HG02884 (cell line): ENCODE data around the gene TRIM71.
A peak's percentile ranks its signal among the peaks of the same experiment; 100 is the strongest.
"Not testable (repeated sequence)": the region's sequence is repeated elsewhere in the genome, so short reads cannot be mapped to it uniquely, and the experiment has no call there.

Experiments used
- ATAC-seq: cut with Tn5 transposase; IDR thresholded peaks from one replicate; pipeline ENCODE4 v1.9.1; 2021; ENCODE audit warnings: mild to moderate bottlenecking, moderate library complexity; ENCODE audit not compliant: unreplicated experiment

TRIM71 gene

DNA sequence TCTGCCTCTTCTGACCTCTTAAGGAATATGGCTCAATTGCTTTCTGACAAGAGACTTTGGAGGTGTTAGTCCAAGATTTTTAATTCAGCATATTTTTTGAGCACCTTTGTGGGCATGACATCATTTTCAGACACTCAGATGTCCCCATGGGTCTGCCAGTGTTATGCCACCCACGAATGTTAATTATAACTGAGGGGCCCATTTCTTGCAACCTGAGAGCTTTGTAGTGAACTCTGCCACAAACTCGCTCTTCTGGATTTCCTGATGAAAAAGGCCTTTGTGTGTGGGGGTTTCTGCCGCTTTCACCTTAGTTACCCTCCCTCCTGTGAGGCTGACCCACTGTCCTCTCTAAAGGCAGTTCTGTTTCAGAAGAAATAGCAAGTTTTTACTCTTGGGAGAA, 69.1 kb downstream of the TRIM71 start:
- ATAC-seq = no peak

DNA sequence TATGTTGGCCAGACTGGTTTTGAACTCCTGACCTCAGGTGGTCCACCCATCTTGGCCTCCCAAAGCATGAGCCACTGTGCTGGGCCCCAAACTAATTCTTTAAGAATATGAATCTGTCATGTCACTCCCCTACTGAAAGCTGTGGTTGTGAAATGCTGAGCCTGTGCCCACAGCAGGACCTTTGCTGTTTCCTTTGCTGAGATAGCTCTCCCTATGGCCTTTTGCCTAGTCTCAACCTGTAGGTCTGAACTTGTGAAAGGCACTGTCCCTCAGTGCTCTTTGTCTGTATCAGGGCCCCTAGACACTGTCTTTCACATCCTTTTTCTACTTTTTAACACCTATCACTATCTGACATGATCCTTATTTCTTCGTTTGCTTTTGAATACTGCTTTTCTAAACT, 70.9 kb downstream of the TRIM71 start:
- ATAC-seq = peak; percentile 77

DNA sequence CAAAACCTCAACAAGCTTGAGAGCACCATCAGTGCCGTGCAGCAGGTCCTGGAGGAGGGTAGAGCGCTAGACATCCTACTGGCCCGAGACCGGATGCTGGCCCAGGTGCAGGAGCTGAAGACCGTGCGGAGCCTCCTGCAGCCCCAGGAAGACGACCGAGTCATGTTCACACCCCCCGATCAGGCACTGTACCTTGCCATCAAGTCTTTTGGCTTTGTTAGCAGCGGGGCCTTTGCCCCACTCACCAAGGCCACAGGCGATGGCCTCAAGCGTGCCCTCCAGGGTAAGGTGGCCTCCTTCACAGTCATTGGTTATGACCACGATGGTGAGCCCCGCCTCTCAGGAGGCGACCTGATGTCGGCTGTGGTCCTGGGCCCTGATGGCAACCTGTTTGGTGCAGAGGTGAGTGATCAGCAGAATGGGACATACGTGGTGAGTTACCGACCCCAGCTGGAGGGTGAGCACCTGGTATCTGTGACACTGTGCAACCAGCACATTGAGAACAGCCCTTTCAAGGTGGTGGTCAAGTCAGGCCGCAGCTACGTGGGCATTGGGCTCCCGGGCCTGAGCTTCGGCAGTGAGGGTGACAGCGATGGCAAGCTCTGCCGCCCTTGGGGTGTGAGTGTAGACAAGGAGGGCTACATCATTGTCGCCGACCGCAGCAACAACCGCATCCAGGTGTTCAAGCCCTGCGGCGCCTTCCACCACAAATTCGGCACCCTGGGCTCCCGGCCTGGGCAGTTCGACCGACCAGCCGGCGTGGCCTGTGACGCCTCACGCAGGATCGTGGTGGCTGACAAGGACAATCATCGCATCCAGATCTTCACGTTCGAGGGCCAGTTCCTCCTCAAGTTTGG, 72.9 kb downstream of the TRIM71 start:
- ATAC-seq = no peak

DNA sequence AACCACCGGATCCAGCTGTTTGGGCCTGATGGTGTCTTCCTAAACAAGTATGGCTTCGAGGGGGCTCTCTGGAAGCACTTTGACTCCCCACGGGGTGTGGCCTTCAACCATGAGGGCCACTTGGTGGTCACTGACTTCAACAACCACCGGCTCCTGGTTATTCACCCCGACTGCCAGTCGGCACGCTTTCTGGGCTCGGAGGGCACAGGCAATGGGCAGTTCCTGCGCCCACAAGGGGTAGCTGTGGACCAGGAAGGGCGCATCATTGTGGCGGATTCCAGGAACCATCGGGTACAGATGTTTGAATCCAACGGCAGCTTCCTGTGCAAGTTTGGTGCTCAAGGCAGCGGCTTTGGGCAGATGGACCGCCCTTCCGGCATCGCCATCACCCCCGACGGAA, 73.6 kb downstream of the TRIM71 start:
- no peak for ATAC-seq

DNA sequence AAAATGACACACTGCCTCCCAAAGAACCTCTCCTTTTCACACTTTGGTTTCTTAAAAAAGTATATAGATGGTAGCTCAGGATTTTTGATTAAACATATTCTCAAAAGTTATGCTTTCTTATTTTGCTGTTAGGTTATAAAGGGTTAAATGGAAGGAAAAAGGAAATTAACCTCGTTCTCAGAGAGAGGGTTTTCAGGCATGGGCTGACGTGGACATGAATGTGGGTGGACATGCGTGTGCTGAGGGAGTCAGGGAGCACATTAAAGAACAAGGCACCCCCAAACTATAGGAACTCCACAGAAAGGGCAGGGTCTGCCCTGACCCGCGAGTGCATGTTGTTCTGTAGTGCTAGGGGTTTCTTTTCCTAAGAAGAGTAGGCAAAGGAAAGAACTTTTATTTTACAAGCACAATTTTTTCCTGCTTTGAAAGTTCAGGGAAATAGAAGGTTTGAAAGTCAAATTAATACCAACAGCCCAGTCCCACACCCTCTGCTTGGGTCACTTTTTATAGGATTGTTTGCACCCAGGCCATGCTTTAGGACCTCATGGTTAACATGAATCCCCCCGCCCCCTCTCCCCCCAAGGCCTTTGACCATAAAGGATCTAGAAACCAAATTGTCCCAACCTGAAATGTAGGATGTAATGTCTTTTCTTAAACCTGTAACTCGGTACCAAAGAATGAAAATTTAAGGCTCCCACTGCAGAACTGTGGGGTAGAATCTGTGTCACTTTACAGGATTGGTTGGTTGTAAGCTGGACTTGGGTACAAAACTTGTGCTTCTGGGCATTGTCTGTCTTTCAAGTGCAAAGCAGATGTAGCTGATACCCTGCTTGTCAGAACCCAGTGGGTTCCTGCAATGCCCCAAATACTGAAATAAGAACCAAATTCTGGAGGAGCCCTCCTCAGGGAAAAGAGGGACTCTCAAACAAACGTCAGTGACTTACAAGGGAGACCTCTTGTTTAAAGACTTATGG, 75.1 kb downstream of the TRIM71 start:
- ATAC-seq = no peak

DNA sequence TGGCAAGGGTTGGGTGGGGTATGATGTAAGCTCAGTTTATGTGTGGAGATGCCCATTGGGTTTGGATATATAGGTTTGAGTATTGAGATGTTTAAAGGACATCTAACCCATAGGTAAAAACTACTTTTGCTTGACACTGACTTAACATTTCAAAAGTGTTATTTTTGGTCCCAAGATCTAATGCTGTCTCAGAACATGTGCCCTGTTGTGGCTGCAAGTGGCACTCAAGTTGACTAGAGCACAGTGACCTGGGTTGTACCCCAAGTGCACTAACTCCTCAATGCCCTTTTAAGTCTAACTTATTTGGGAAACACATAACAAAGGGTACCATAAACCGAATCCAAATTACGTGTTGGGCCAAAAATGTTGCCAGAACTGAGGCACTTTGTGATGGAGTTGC, 77.2 kb downstream of the TRIM71 start:
- ATAC-seq = no peak

DNA sequence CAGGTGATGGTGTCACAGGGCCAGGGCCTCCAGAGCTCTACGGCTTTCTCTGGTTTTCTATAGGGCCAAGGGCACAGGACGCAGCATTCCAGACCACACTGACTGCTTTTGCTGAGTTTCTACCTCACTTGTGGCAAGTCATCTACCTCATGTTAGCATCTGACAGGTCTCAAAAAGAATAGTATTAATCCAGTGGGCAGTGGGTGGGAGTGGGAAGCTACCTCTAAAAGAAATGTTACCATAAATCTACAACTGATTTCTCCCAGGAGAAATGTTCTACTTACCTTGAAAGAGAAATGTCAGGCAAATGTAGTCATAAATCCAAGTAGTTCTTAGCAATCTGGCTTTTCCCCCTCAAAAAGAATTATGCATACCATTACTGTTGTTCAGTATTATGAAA, 77.9 kb downstream of the TRIM71 start:
- no peak for ATAC-seq

DNA sequence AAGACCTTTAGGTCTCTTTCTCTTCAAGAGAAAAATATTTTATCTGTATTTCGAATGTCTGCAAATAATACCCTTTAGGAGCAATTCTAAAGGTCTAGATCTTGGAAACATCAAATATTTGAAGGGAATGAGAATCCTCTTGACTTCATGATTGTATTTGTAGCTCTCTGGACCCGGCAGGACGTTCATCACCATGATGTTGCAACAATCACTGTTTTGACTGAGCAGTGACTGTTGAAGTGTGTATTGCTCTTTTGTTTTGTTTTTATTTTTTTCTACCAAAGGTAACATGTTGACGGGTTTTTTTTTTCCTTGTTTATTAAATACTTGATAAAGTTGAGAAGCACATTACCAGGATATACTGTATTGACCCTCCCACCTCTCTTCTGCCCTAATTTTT, 78.3 kb downstream of the TRIM71 start:
- no peak for ATAC-seq

DNA sequence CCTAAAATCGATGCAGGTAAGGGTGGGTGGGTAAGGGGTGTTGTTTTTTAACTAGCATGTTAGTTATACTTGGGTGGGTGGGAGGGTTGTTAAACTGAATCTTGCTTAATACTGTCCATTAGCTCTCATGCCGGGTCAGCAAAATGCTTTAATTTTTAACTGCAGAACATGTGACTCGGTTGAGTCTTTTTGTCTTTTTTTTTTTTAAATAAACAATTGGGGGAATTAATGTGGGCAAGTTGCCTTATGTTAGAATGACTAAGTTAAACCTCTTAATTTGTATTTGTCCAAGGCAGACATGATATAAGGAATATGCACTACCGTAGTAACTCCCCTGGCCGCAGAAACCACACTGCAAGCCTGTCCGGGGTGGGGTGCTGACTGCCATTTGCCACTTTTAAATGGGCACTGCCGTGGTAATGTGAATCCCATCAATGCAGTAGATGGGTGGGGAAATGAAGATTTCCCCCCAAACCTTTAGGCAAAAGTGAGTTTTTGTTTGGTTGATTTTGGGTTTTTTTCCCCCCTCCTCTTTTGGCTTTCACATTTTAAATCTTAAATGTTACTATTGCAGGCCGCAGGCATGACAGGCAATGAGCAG, 79.3 kb downstream of the TRIM71 start:
- ATAC-seq = no peak

DNA sequence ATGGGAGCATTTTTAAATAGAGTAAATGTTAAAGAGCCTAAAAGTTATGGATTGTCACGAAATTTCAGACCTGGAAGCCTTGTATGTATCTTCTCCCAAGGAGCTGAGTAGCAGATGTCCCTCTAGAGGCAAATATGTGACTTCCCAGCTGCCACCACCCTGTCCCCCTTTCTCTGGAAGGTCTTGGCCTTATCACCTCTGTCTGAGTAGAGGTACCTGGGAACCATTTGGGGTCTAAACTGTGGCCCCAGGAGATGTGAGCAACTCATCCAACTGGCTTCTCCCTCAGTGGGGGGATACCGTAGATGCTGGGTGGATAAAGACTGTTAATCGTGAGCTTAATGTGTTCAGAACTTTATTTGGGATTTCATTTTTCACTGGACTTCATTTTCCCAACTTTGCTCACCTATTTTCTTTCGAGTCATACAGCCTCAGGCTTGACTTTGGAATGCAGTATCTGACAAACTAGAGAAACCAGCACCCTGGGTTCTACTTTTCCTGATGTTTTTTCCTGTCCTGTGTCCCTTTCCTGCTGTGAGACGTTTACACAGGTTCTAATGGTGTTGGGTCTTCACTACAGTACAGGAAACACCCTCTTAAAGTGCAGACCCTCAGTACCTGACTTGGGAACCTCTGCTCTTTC, 80.3 kb downstream of the TRIM71 start:
- no peak for ATAC-seq

DNA sequence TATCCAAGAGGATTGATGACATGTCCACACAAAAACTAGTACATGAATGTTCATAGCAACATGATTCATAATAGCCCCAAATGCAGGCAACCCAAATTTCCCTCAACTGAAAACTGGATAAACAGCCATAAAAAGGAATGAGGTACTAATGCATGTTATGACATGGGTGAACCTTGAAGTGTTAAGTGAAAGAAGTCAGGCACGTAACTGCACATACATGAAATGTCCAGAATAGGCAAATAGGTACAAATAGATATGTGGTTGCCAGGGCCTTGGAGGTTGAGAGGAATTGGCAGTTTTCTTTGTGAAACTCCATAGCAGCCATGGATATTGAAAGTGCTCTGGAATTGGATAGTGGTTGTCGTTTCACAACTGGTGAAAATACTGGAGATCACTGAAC, 81.5 kb downstream of the TRIM71 start:
- ATAC-seq = no peak

DNA sequence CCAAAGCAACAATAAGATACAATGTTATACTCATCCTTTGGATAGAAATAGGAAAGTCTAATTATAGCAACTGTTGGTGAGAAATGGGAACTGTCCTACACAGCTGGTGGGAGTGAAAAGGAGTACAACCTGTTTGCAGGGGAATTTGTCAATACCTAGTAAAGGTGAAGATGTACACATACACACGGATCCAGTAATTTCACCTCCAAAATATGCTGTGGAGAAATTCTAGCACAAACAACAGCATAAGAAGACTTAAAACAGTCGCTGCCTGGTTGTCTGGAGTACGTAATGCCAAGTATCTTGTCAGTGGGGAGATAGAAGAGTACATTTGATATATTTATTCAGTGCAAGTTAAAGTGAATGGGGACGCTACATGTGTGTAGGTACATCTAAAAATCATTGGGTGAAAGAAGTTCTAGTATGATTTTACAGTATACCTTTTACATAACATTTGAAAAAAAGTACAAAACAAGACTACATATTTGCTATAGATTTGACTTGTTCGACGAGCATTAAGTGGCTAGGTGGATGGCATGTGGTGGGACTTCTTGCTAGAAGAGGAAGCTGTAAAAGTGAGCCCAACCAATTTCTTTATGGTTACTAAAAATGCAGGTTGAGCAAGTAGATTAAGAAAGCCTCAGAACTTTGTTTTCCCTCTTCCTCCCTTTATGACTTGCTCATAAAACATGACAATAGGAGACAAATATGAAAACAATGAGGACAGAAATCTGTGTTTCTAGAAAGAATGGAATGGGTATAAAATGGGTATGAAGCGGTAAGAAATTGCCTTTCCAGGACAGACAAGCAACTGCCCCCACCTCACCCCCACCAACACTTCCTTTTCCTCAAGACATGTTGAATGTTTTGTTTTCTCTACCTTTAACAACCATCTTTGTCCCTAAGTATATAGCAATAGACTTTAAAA, 83.5 kb downstream of the TRIM71 start:
- no peak for ATAC-seq

DNA sequence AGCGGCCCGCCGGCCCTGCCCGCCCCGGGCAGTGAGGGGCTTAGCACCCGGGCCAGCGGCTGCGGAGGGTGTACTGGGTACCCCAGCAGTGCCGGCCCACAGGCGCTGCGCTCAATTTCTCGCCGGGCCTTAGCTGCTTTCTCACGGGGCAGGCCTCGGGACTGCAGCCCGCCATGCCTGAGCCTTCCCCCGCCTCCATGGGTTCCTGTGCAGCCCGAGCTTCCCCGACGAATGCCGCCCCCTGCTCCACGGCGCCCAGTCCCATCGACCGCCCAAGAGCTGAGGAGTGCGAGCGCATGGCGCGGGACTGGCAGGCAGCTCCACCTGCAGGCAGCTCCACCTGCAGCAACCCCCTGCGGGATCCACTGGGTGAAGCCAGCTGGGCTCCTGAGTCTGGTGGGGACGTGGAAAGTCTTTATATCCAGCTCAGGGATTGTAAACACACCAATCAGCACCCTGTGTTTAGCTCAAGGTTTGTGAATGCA, 85.1 kb downstream of the TRIM71 start:
- ATAC-seq = not testable (repeated sequence)

DNA sequence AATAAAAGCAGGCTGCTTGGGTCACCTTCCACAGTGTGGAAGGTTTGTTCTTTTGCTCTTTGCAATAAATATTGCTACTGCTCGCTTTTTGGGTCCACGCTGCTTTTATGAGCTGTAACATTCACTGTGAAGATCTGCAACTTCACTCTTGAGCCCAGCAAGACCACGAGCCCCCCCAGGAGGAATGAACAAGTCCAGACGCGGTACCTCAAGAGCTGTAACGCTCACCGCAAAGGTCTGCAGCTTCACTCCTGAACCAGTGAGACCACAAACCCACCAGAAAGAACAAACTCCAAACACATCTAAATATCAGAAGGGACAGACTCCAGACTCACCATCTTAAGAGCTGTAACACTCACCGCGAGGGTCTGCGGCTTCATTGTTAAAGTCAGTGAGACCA, 86.2 kb downstream of the TRIM71 start:
- ATAC-seq = no peak

DNA sequence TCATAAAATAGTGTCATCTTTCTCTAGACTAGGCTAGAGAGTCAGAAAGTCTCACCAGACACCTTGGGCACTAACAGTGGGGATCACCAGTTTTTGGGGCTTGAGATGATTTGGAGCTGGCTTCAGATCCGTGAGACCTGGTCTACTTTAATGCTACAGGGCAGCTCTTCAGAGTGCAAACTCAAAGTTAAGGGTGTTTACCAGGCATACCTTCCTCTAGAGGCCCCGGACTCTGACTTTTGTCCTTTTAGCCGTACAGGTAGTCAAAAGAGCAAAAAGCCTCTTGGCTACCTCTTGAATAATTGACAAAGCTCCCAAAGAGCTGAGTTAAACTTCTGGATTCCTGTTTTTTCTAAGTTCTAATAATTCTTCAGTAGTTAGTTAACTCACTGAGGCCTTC, 92.2 kb downstream of the TRIM71 start:
- ATAC-seq = no peak

DNA sequence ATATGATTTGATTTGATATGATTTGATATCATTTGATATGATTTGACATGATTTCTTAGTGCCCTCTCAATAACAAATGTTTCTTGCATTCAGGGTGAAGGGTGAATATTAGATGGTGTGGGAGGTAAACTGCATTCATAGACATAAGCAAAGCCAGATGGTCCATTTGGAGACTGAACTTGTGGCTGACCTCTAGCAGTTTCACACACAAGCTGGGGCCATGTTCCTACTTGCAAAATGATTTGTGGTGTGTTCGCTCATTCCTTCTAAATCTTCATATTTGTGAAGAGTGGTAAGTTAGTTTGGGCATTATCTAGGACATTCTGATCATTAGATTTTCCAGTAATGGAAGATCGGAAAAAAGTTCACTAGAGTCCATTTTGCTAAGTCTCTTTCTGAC, 93.2 kb downstream of the TRIM71 start:
- no peak for ATAC-seq

DNA sequence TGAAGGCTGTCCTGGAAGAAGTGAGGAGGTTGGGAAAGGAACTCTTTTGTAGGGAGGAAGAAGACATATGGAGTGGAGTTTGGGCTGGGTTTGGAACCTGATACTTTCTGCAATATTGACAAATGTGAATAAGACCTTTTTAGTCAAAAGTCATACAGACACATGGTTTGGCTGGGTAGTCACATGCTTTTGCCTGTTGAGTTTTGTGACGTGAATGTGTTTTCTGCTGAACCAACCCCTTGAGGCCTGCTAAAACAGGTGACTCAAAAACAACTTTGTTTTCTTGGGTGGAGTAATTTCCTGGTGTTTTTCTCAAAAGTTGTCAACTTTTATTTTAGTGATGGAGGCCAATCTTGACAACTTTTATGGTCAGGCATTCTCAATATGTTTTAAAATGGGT, 94.2 kb downstream of the TRIM71 start:
- no peak for ATAC-seq

DNA sequence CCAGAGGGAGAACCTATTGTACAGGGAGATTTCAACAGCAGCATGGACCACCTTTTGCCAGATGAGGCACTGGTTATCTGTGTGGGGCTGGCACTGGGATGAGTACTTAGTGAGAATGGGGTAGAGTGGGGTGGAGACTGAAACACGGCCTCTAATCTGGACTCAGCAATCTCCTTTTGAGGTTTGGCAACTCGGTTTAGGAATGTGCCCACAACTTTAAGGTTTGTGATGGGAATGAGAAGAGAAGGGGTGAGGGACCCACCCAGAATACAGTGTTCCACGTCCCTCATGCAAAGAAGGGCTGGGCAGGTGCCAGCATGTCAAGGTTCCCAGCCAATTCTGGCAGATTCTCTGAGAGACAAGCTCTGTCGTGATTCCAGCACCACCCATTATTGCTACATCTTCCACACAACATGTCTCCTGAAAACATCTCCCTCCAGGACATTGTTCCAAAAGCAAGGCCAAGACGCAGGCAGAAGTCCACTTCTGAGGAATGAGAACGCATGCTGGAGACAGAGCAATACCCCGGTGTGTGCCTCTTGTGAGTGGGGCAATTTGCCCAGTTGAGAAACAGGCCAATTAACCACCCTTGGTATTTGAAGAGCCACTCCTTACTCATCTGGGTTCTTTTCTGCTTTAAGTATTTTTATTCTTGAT, 96.1 kb downstream of the TRIM71 start:
- ATAC-seq = no peak

DNA sequence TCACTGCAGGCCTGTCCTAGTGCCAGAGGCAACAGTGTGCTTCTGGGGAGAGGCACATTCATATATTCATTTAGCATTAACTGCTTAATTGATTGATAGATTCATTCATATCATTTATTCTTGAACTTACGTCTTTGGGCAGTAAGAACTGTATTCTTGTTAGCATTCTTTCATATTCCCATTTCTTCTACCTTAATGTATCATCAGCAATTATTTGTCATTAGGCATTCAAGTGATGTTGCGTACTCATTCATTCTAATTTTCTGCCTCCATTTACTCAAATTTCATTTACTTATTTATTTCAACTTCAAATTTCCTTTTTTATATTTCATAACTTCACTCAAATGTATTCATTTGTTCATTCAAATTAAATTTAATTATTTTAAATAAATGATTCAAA, 102.1 kb downstream of the TRIM71 start:
- no peak for ATAC-seq
